Right lung (tissue), 5 donors: Measurements from ENCODE around the gene NIFK. TPM values are rescaled to one million over a fixed set of nuclear protein-coding genes. Genes with fewer than 3 reads are reported as not detected.
"Not testable (repeated sequence)": the region's sequence is repeated elsewhere in the genome, so short reads cannot be mapped to it uniquely, and the experiment has no call there.

ENCODE experiments used
- DNase-seq, 2 donors: peaks; one replicate each; pipeline ENCODE4 v3.0.0-alpha.2; 2013
- polyA plus RNA-seq, 5 donors: library from polyadenylated mRNA; unstranded; fragments of 120-200 nt; gene quantifications; one replicate each; pipeline versions ENCODE4 v1.2.1 to v1.2.3, GENCODE V29; 2013; ENCODE audit warnings: inconsistent platforms in 1 of 5, low replicate concordance in 1 of 5; ENCODE audit not compliant: insufficient read length in 5 of 5, insufficient read depth in 1 of 5

The NIFK gene
- polyA plus RNA-seq, 5 donors, result 66.2 to 75.4 (median 67.6) TPM

DNA sequence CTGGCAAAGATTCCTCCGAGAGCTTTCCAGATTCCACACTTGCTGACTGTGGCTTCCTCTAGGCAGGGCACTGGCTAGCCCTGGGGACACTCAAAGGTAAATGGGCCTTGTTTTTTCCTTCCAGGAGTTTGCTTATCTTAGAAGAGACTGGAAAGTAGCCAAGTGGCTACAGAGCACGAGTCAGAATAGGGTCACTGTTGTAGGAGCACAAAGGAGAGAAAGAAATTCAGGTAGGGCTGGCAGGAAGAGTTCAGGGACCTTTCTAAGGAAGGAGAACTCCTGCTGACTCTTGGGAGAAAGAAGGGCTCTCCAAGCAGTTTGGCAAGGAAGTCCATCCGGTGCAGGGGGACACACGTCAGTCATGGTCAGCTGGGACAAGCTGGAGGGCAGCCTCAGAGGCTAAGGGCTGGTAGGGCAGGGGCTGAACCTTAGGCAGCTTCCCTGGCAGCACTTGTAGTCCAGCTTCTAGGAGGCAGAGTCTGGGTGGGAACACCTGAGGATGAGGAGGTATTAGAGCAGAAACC, 39.5 kb downstream of the NIFK start:
- peak in 1 of 2 donors; percentile 26 for DNase-seq

DNA sequence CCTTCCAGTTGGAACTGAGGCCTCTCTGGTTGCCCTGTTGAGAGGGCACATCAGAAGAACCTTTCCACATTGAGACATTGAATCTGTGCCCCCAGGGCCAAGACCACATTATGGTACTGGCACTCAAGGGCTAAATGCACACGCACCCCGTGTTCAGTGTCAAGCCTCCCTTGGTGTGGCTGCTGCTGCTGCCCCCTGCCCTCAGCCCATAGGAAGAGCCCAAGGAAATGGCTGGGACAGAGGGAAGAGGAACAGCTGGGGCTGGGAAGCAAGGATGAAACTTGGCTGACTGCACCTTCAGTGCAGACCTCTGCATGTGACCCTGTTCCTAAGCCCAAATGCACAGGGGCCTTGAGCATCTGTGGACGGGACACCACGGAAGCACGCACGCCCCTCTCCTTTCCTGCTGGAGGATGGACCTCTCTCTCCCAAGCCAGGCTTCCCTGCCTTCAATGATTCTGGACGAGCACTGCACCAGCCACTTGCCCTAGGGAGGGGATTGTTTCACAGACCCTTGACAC, 40.2 kb downstream of the NIFK start:
- DNase-seq, result no peak

- no peak for DNase-seq
Measured at GRCh38 chr2:121695171-121695451, 41.6 kb downstream of the NIFK start.

GRCh38 chr2:121694398-121695170, 42.1 kb downstream of the NIFK start:
- DNase-seq, result no peak

DNA sequence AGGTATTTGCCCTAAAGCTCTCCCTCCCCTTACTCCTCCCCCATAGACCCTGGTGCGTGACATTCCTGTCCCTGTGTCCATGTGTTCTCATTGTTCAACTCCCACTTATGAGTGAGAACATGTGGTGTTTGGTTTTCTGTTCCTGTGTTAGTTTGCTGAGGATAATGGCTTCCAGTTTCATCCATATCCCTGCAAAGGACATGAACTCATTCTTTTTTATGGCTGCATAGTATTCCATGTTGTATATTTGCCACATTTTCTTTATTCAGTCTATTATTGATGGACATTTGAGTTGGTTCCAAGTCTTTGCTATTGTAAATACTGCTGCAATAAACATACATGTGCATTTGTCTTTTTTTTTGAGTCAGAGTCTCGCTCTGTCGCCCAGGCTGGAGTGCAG, 46.1 kb downstream of the NIFK start:
- DNase-seq, result not testable (repeated sequence)

DNA sequence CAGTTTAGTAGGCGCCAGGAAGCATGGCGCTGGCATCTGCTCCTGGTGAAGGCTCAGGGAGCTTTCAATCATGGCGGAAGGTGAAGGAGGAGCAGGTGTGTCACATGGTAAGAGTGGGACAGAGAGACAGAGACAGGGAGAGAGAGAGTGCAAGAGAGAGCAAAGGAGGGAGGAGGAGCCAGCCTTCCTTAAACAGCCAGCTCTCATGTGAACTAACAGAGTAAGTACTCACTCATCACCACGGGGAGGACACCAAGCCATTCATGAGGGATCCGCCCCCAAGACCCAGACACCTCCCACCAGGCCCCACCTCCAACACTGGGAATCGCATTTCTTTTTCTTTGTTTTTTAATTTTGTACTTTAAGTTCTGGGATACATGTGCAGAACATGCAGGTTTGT, 46.6 kb downstream of the NIFK start:
- no peak for DNase-seq

GRCh38 chr2:121689356-121689755, 47.3 kb downstream of the NIFK start:
- DNase-seq, result peak; percentile 55 to 74

GRCh38 chr2:121688820-121689219, 47.9 kb downstream of the NIFK start:
- no peak for DNase-seq

- no peak for DNase-seq
Measured at GRCh38 chr2:121686902-121687301, 49.8 kb downstream of the NIFK start.

- DNase-seq, result no peak
Measured at GRCh38 chr2:121686218-121686617, 50.5 kb downstream of the NIFK start.

GRCh38 chr2:121682396-121683298, 54.0 kb downstream of the NIFK start:
- DNase-seq, result no peak

DNA sequence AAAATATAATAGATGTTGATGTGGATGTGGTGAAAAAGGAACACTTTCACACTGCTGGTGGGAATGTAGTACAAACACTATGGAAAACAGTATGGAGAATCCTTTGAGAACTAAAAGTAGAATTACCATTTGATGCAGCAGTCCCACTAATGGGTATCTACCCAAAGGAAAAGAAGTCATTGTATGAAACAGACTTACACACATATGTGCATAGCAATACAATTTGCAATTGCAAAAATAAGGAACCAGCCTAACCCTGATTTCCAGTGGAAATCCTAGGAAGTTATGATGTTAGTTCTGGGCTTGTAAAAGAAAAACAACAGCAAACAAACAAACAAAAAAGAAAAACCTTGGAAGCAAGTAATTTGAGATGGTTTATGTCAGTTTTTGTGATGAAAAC, 58.8 kb downstream of the NIFK start:
- DNase-seq, result no peak

Other genes starting within 250 kb of the NIFK start
- gene RNU4ATAC, start 206.0 kb downstream of the NIFK start, polyA plus RNA-seq, result 1 to 10 TPM in 1 of 5 donors, not detected in 4; 1.6 TPM
- gene CLASP1, start 87.4 kb downstream of the NIFK start, polyA plus RNA-seq, result 10 to 100 TPM; 34.5 to 47.6 (median 47.2) TPM
- gene TSN, start 18.8 kb upstream of the NIFK start, polyA plus RNA-seq, result 100 to 1,000 TPM in 1 of 5 donors, 10 to 100 TPM in 4; 84.9 to 102 (median 90.0) TPM